ES-I3 (cell line): ENCODE measurements around the gene PITPNM1.

Source experiments
- H3K36me3 ChIP-seq: 2 replicates; pipeline ENCODE4 v1.6.1; 2013; ENCODE audit warnings: mild to moderate bottlenecking, low read length, control low read depth, moderate library complexity; ENCODE audit not compliant: insufficient read depth
- H3K4me1 ChIP-seq: 2 replicates; pipeline ENCODE4 v1.6.1; 2013; ENCODE audit warnings: mild to moderate bottlenecking, control low read depth, low read length; ENCODE audit not compliant: insufficient read depth
- H3K9ac ChIP-seq: 2 replicates; pipeline ENCODE4 v1.6.1; 2013; ENCODE audit warnings: low read depth, mild to moderate bottlenecking, low read length, moderate library complexity
- H3K9me3 ChIP-seq: 2 replicates; pipeline ENCODE4 v1.6.1; 2013; ENCODE audit warnings: mild to moderate bottlenecking, low read length, moderate library complexity; ENCODE audit not compliant: control insufficient read depth, insufficient read depth

Gene PITPNM1

GRCh38 chr11:67535561-67535960 is 30.4 kb upstream of the PITPNM1 start:
- Histone ChIP-seq H3K4me1 (no peaks in the 10 kb centered on the region), H3K9me3 (peaks cover 20% of the 10 kb centered on the region; the same call in 1 of the 2 replicates), H3K36me3 (no peaks in the 10 kb centered on the region), H3K9ac (no peak overlapping the region)

- Histone ChIP-seq H3K36me3 (no peaks in the 10 kb centered on the region), H3K9ac (no peak overlapping the region), H3K4me1 (no peaks in the 10 kb centered on the region), H3K9me3 (peaks cover 20% of the 10 kb centered on the region; the same call in 1 of the 2 replicates)
These were observed 29.0 kb upstream of the PITPNM1 start for GRCh38 chr11:67534070-67534679.

- peaks cover 20% of the 10 kb centered on the region; the same call in 1 of the 2 replicates for H3K9me3 ChIP-seq
- H3K36me3 ChIP-seq = no peaks in the 10 kb centered on the region
- H3K9ac ChIP-seq = no peak overlapping the region
- no peaks in the 10 kb centered on the region for H3K4me1 ChIP-seq
These were observed 27.7 kb upstream of the PITPNM1 start for GRCh38 chr11:67532889-67533288.

GRCh38 chr11:67530282-67530592 is 25.1 kb upstream of the PITPNM1 start:
- no peaks in the 10 kb centered on the region for H3K4me1 ChIP-seq
- peaks cover 15% of the 10 kb centered on the region; the same call in 1 of the 2 replicates for H3K9me3 ChIP-seq
- H3K9ac ChIP-seq = no peak overlapping the region
- no peaks in the 10 kb centered on the region for H3K36me3 ChIP-seq

- Histone ChIP-seq H3K9ac (no peak overlapping the region), H3K9me3 (peaks cover 6% of the 10 kb centered on the region; the same call in 1 of the 2 replicates), H3K4me1 (no peaks in the 10 kb centered on the region), H3K36me3 (no peaks in the 10 kb centered on the region)
These were observed 23.2 kb upstream of the PITPNM1 start for GRCh38 chr11:67528376-67528775.

- Histone ChIP-seq H3K4me1 (no peaks in the 10 kb centered on the region), H3K36me3 (no peaks in the 10 kb centered on the region), H3K9ac (no peak overlapping the region), H3K9me3 (no peaks in the 10 kb centered on the region)
These were observed 20.3 kb upstream of the PITPNM1 start for GRCh38 chr11:67525275-67525976.

- no peaks in the 10 kb centered on the region for H3K9me3 ChIP-seq
These were observed 19.3 kb upstream of the PITPNM1 start for GRCh38 chr11:67524480-67524808.

GRCh38 chr11:67523556-67524479 is 18.7 kb upstream of the PITPNM1 start:
- H3K36me3 ChIP-seq = no peaks in the 10 kb centered on the region
- H3K9me3 ChIP-seq = no peaks in the 10 kb centered on the region
- H3K9ac ChIP-seq = no peak overlapping the region
- no peaks in the 10 kb centered on the region for H3K4me1 ChIP-seq

More at GRCh38 chr11:67524480-67524808, 19.3 kb upstream of the PITPNM1 start:
- Histone ChIP-seq H3K36me3 (no peaks in the 10 kb centered on the region), H3K9ac (no peak overlapping the region), H3K4me1 (no peaks in the 10 kb centered on the region)

GRCh38 chr11:67522844-67523555 is 17.8 kb upstream of the PITPNM1 start, which contains the start of gene CABP2:
Gene CABP2, minus strand, starts transcription at chr11:67523446. Its CDS starts 120 bp downstream, at chr11:67523326.
- Histone ChIP-seq H3K9ac (no peak within 1 kb of the TSS), H3K9me3 (no peaks in the 10 kb centered on the region), H3K4me1 (no peaks in the 10 kb centered on the region), H3K36me3 (no peaks in the 10 kb centered on the region)

- Histone ChIP-seq H3K9ac (no peak overlapping the region), H3K36me3 (no peaks in the 10 kb centered on the region), H3K9me3 (no peaks in the 10 kb centered on the region), H3K4me1 (no peaks in the 10 kb centered on the region)
These were observed 17.2 kb upstream of the PITPNM1 start for GRCh38 chr11:67522338-67522737.

GRCh38 chr11:67521924-67522323 is 16.8 kb upstream of the PITPNM1 start:
- Histone ChIP-seq H3K36me3 (no peaks in the 10 kb centered on the region), H3K4me1 (no peaks in the 10 kb centered on the region), H3K9me3 (no peaks in the 10 kb centered on the region), H3K9ac (no peak overlapping the region)

GRCh38 chr11:67520856-67521824 is 16.0 kb upstream of the PITPNM1 start:
- Histone ChIP-seq H3K9ac (no peak overlapping the region), H3K4me1 (no peaks in the 10 kb centered on the region), H3K36me3 (no peaks in the 10 kb centered on the region), H3K9me3 (no peaks in the 10 kb centered on the region)

GRCh38 chr11:67519726-67520125 is 14.6 kb upstream of the PITPNM1 start:
- no peaks in the 10 kb centered on the region for H3K9me3 ChIP-seq
- no peaks in the 10 kb centered on the region for H3K36me3 ChIP-seq
- no peaks in the 10 kb centered on the region for H3K4me1 ChIP-seq
- H3K9ac ChIP-seq = no peak overlapping the region
